Kidney epithelial cell (primary cell): ENCODE results near the gene DOK7. TPM values are rescaled to one million over a fixed set of nuclear protein-coding genes. Genes with fewer than 3 reads are reported as not detected.
"Not testable (repeated sequence)": the region's sequence is repeated elsewhere in the genome, so short reads cannot be mapped to it uniquely, and the experiment has no call there.

ENCODE experiments used
- DNase-seq: peaks from one replicate; pipeline ENCODE4 v3.0.0-alpha.2; 2010; ENCODE audit warnings: low read depth
- H3K27me3 ChIP-seq: 2 replicates; pipeline ENCODE4 v1.6.0; 2011; ENCODE audit warnings: low read length; ENCODE audit not compliant: control insufficient read depth, insufficient read depth
- H3K36me3 ChIP-seq: 2 replicates; pipeline ENCODE4 v1.5.1; 2011; ENCODE audit warnings: low read length; ENCODE audit not compliant: control insufficient read depth, insufficient read depth
- H3K4me3 ChIP-seq: 2 replicates; pipeline ENCODE4 v1.5.1; 2011; ENCODE audit warnings: low read depth, mild to moderate bottlenecking, control low read depth, low read length
- CTCF ChIP-seq: IDR thresholded peaks from 2 replicates; pipeline ENCODE4 v1.5.1; 2011; ENCODE audit warnings: mild to moderate bottlenecking, moderate library complexity, low read length, control low read depth, inconsistent platforms; ENCODE audit not compliant: insufficient read depth, poor library complexity, severe bottlenecking
- total RNA-seq: library from RNA; depleted of rRNA; stranded (reverse); fragments of >200 nt; gene quantifications from 2 replicates; pipeline ENCODE4 v1.2.3, GENCODE V29; 2015

Gene DOK7
- total RNA-seq, 1 donor from 2014 or later = 6.9 TPM

GRCh38 chr4:3533423-3533820 lies 70.3 kb downstream of the DOK7 start:
- H3K36me3 ChIP-seq = peaks cover 1% of the 10 kb centered on the region
- H3K27me3 ChIP-seq = no peaks in the 10 kb centered on the region
- H3K4me3 ChIP-seq = no peak overlapping the region
- no peak for TF ChIP-seq CTCF
- no peak for DNase-seq

GRCh38 chr4:3535812-3536211 lies 72.7 kb downstream of the DOK7 start:
- not testable (repeated sequence) for H3K27me3 ChIP-seq, DNase-seq, H3K36me3 ChIP-seq, H3K4me3 ChIP-seq

GRCh38 chr4:3538906-3539305 lies 75.8 kb downstream of the DOK7 start:
- H3K4me3 ChIP-seq, H3K36me3 ChIP-seq, DNase-seq, H3K27me3 ChIP-seq: not testable (repeated sequence)

- H3K4me3 ChIP-seq, H3K36me3 ChIP-seq, H3K27me3 ChIP-seq, DNase-seq: not testable (repeated sequence)
These were observed 80.3 kb downstream of the DOK7 start for GRCh38 chr4:3543415-3543814.

Other genes starting within 250 kb of the DOK7 start
- 0.50 TPM in 1 of 2 replicates, not detected in the other for gene MSANTD1, start 214.1 kb upstream of the DOK7 start, total RNA-seq
- 28.7 and 29.2 TPM in 2 replicates for gene RGS12, start 170.3 kb upstream of the DOK7 start, total RNA-seq
- gene HGFAC, start 21.3 kb upstream of the DOK7 start, total RNA-seq = not detected in 2 replicates
- gene LRPAP1, start 69.1 kb downstream of the DOK7 start, total RNA-seq = 117 and 147 TPM in 2 replicates